ENCODE data around the gene TCEA2. TPM values are rescaled to one million over a fixed set of nuclear protein-coding genes. Genes with fewer than 3 reads are reported as not detected.

TCEA2 gene
- total and polyA plus RNA-seq, 2 of the 13 experiments (the other 11 are each of a cell fraction or from before 2014, with no cell fraction given) = 28.1 to 33.7 TPM

- peak; percentile 23; the same call in 1 of the 2 replicates for TF ChIP-seq SKIL (CRISPR knock-in tag; IDR thresholded peaks at IDR 0.05; ENCODE audit: borderline replicate concordance)
- TF ChIP-seq THAP9 (CRISPR knock-in tag; IDR thresholded peaks at IDR 0.05; ENCODE audit: borderline replicate concordance) = no peak
- TF ChIP-seq ZNF644 (CRISPR knock-in tag; IDR thresholded peaks at IDR 0.05; ENCODE audit: low read depth) = no peak
- no peak for TF ChIP-seq HNRNPL (IDR thresholded peaks at IDR 0.05; ENCODE audit: low read depth, low read length)
- TF ChIP-seq ZMAT3 (CRISPR knock-in tag; conservative IDR thresholded peaks at IDR 0.05) = no peak
- TF ChIP-seq ZUFSP (CRISPR knock-in tag; IDR thresholded peaks at IDR 0.05; ENCODE audit: borderline replicate concordance) = no peak
- TF ChIP-seq ZBTB39 (CRISPR knock-in tag; IDR thresholded peaks at IDR 0.05) = no peak
- TF ChIP-seq HIVEP1 (CRISPR knock-in tag; IDR thresholded peaks at IDR 0.05) = no peak
- TF ChIP-seq NR2F6 (IDR thresholded peaks at IDR 0.05) = no peak
- 0 out of 2 replicates have a peak, but pooled peaks have one; percentile 9 for TF ChIP-seq NR2F6 (CRISPR knock-in tag; IDR thresholded peaks at IDR 0.05)
- no peak for TF ChIP-seq ZNF10 (CRISPR knock-in tag; IDR thresholded peaks at IDR 0.05; ENCODE audit: borderline replicate concordance, low read depth)
- no peak for TF ChIP-seq TFDP1 (CRISPR knock-in tag; IDR thresholded peaks at IDR 0.05; ENCODE audit: borderline replicate concordance)
- TF ChIP-seq SRSF1 (optimal IDR thresholded peaks at IDR 0.05; ENCODE audit: low read depth, low read length) = peak; percentile 57
- no peak for TF ChIP-seq ZNF740 (CRISPR knock-in tag; IDR thresholded peaks at IDR 0.05)
- 0 out of 2 replicates have a peak, but pooled peaks have one; percentile 10 for TF ChIP-seq UBTF (CRISPR knock-in tag; IDR thresholded peaks at IDR 0.05)
- TF ChIP-seq CHD2 (IDR thresholded peaks at IDR 0.05; ENCODE audit: low read depth, low read length) = no peak
- no peak for TF ChIP-seq SAP130 (CRISPR knock-in tag; IDR thresholded peaks at IDR 0.05; ENCODE audit: low read depth)
- TF ChIP-seq ZNF143 (CRISPR knock-in tag; IDR thresholded peaks at IDR 0.05) = peak; percentile 57; the same call in 1 of the 2 replicates
Measured at GRCh38 chr20:64081624-64081964, 18.6 kb downstream of the TCEA2 start (continued).
